Peyer's patch (tissue), 4 donors: ENCODE measurements around the gene FARP2.

Experiments
- POLR2A ChIP-seq, 2 donors: fragments of 450-650 bp; IDR thresholded peaks; one replicate each; pipeline ENCODE4 v1.5.1; 2017; ENCODE audit warnings: antibody characterized with exemption in 2 of 2, mild to moderate bottlenecking in 2 of 2, moderate library complexity in 2 of 2
- TF ChIP-seq, protein P1 (sequence below), 6 experiments: fragments of 450-650 bp in 4 of 6; fragments of 200-600 bp in 2 of 6; sonication (generic) in 1 of 6; IDR thresholded peaks; one replicate each; pipeline ENCODE4 v1.5.1; 2017 to 2019; ENCODE audit warnings: antibody characterized with exemption in 6 of 6, mild to moderate bottlenecking in 3 of 6, moderate library complexity in 1 of 6

GRCh38 chr2:241422350-241422749, 66.3 kb downstream of the FARP2 start:
- TF ChIP-seq, protein P1, sequence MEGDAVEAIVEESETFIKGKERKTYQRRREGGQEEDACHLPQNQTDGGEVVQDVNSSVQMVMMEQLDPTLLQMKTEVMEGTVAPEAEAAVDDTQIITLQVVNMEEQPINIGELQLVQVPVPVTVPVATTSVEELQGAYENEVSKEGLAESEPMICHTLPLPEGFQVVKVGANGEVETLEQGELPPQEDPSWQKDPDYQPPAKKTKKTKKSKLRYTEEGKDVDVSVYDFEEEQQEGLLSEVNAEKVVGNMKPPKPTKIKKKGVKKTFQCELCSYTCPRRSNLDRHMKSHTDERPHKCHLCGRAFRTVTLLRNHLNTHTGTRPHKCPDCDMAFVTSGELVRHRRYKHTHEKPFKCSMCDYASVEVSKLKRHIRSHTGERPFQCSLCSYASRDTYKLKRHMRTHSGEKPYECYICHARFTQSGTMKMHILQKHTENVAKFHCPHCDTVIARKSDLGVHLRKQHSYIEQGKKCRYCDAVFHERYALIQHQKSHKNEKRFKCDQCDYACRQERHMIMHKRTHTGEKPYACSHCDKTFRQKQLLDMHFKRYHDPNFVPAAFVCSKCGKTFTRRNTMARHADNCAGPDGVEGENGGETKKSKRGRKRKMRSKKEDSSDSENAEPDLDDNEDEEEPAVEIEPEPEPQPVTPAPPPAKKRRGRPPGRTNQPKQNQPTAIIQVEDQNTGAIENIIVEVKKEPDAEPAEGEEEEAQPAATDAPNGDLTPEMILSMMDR (IDR thresholded peaks at IDR 0.05): no peak
- TF ChIP-seq POLR2A (IDR thresholded peaks at IDR 0.05): no peak
